NCI-H526 (cell line): ENCODE measurements around the gene KRT81.
"Not testable (repeated sequence)": the region's sequence is repeated elsewhere in the genome, so short reads cannot be mapped to it uniquely, and the experiment has no call there.

Experiments used
- DNase-seq, 2 experiments: peaks; one replicate each; lab custom pipeline; 2025; lab: John Stamatoyannopoulos, UW

KRT81 gene

DNA sequence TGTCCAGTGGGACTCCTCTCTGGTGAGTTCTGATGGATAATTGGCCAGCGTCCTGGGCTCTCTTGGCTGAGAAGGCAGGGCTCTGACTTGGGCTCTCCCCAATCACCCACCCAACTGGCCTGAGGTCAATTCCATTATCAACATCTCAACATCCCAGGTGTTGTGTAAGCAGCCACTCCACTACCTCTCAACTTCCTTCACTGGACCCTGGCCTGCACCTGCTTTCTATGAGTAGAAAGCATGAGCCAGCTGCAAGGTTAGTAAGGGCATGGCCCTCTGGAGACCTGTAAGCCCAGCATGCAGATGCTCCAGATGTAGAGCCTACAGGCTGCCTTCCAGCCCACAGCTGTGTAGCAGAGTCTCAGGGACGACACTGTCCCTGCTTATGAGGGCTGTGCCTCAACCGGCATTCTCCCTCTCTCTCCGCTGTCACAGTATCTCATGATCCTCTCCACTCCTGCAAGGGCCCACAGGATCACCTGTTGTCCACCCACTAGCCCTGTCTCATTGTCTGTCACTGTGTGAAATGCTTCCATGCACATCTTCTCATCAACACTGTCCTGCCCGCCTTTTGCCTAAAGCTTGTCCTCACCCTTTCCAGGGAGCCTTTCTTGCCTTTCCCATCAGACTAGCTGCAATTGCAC lies 5.4 kb upstream of the KRT81 start:
- DNase-seq, result no peak

DNA sequence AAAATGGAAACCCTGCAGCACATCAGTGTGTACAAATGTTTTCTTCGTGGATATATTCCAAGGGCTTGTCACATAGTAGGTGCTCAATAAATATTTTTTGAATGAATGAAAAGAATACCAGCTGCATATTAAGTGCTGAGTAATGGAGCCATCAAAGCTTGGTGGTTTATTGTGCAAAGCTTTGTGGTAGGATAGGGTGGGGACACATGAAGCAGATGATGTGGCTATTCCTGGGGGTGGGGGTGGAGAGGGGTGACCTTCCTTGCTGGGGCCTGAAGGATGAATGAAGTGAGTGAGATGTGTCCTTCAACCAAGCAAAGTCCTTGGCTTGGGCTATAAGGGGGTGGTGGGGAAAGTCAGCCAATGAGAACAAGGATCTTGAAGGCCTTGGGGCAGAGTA lies 4.3 kb upstream of the KRT81 start:
- DNase-seq, result no peak

- DNase-seq, result no peak
Observed at GRCh38 chr12:52294803-52295202, 3.5 kb upstream of the KRT81 start.

- no peak for DNase-seq
Observed at GRCh38 chr12:52293926-52294325, 2.6 kb upstream of the KRT81 start.

DNA sequence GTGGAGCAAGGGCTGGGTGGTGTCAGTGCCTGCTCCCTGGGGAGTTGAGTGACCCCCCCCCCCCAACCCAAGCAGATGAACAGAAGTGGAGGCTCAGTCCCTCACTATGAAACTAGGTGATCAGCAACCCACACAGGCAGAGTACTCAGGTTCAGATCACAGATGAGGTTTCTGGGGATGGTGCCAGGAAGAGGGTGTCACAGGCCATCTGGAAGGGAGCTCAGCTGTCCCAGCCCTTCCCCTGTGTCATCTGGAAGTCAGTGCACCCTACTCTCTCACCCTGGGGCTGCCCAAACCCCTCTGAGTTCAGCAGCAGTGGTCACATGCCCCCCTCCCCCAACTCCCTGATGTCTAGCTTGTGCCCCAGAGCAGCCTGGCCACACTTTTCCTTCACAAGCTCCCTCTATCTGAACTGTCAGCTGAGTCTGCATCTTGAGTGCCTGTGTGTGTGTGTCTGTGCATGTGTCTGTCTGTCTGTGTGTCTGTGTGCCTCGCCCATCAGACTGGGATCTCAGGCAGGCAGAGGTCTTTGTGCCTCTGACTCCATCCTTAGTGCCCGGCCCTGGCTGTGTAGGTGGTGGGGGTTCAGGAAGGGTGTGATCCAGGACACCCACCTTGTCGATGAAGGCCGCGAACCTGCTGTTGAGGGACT lies 725 bp downstream of the KRT81 start:
- DNase-seq, result not testable (repeated sequence)

DNA sequence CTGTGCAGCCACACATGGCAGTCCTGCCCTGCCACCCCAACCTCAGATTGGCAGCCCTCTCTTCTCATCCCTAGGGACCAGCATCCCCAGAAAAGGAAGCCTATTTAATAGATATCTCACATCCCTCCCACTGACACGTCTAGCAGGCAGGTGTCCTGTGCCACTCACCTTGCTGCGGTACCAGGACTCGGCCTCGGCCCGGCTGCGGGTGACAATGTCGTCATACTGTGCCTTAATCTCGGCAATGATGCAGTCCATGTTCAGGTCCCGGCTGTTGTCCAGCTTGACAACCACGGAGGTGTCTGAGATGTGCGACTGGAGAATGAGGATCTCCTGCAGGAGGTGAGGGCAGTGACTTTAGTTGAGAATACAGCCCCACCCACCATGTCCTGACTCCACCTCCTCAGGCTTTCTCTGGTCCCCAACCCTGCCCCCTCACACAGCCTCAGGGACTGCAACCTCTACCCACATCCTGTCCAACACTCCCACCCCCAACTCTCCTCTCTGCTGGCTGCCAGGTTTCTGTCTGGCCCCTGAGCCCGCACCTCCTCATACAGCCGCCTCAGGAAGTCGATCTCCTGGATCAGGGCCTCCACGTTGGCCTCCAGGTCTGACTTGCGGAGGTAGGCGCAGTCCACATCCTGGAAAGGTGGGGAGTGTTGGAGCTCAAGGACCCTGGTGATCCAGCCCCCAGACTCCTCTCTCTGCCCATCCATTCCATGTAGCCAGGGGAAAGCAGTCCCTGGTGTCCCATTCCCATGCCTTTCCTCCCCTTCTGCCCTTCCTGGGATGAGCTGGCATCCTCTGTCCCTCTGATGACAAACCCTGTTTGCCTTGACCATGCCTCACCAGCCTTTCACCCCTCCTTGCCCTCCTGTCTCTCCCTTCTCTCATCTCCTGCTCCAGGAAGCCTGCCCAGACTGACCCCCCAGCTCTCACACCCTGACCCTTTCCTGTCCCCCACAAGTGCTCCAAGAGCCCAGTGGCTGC lies 3.2 kb downstream of the KRT81 start:
- DNase-seq, result not testable (repeated sequence)

DNA sequence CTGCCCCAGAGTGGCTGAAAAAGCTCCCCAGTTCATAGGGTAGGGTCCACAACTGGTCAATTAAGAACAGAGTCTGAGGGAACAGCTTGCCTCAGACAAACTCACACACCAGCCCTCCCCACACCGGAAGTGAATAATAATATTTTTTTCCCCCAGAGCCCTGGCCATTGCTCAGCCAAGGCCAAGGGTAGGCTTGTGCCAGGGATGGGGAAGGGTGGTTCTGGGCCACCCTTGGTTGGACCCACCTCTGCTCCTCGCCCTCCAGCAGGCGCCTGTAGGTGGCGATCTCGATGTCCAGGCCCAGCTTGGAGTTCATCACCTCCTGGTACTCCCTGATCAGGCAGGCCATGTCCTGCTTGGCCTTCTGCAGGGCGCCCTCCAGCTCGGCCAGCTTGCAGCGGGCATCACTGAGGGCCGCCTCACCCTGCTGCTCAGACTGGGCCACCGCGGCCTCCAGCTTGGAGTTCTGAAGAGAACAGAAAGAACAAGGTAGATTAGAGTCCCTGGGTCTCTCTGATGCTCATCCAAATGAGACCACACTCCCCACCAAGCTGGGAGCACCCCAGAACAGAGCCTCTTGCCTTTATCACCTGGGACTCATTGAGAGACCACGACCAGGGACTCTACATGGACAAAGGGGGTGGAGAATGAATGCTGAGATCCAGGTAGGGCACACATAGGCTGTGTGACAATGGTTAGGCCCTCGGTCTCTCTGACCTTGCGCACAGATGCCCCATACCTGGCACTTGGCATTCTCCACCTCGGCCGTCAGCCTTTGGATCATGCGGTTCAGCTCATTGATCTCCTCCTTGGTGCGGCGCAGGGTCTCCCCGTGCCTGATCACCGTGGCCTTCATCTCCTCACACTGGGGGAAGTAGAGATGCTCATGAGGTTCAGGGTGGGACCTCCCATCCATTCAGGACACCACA lies 4.2 kb downstream of the KRT81 start:
- DNase-seq, result not testable (repeated sequence)

- no peak for DNase-seq
Observed at GRCh38 chr12:52285851-52286530, 5.3 kb downstream of the KRT81 start.

DNA sequence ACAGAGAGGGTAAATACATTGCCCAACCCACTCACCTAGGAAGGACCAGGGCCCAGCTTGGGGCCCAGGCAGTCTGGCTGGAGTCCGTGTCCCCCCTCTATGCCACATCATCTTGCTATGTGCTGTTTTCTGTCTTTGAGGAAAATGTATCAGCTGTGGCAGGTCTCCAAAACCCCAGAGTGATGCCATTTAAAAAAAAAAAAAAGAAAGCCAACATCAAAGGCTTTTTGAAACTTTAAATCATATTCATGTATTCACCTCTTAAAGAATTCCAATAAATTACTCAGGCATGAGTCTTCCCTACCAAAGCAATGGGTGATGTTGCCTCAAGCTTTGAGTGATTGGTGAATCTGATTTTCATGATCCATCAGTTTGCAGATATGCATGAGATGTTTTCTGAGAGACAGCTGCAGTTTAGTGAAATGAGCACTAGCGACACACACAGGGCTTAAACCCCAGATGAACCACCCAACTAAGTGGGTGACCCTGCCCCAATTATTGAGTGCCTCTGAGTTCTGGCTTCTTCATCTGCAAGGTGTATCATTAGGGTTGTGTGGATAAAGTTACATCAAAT lies 6.1 kb downstream of the KRT81 start:
- DNase-seq, result no peak

DNA sequence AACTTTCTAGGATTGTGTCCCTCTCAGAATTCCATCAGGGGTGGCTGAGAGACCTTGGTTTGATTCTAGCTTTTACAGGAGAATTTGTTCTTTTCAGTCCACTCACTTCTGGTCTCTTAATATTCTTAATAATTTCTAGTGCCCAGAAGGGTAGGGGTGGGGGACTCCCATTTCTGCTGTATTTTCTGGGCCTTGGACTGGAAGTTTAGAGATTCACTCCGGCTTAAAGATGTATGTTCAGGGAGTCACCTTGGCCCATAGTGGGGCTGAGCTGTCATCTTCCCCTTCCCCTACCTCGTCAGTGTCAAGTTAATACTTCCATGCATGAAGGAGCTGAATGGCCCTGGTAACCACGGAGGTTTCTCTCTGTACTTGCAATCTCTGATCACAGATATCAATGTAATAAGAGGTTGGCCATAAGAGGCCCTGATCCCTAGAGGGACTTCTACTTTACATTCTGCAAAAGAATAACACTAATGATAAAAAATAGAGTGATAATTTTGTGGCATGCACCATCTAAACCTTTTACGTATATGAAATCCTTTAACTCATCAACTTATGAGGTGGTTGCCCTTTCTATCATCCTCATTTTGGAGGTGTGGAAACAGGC lies 6.7 kb downstream of the KRT81 start:
- no peak for DNase-seq

GRCh38 chr12:52280796-52281560 lies 10.4 kb downstream of the KRT81 start:
- no peak for DNase-seq

DNA sequence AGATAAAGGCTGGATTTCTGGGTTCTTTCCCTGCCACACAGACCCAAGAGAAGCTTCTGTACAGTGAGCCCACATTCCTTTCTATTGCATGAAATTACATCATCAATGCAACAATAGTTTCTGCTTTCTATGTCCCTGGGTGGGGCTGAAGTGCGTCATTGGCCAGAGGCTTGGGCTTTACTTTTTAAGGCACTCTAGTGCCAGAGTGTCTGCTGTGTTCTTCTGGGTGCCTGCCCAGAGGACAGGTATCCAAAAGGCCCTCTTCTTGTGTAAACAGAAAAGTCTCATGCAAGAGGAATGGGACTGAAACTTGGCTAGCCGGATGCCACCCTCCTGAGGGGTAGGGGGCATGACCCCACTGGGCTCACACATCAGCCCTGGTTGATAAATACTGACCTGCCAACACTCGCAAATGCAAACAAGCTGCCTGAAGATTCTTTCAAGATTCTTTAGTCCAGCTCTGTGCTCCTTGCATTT lies 11.0 kb downstream of the KRT81 start:
- DNase-seq, result no peak

GRCh38 chr12:52279422-52280318 lies 11.7 kb downstream of the KRT81 start:
- DNase-seq, result no peak

GRCh38 chr12:52278575-52279421 lies 12.5 kb downstream of the KRT81 start:
- peak in 1 of 2 experiments; percentile 77 for DNase-seq

DNA sequence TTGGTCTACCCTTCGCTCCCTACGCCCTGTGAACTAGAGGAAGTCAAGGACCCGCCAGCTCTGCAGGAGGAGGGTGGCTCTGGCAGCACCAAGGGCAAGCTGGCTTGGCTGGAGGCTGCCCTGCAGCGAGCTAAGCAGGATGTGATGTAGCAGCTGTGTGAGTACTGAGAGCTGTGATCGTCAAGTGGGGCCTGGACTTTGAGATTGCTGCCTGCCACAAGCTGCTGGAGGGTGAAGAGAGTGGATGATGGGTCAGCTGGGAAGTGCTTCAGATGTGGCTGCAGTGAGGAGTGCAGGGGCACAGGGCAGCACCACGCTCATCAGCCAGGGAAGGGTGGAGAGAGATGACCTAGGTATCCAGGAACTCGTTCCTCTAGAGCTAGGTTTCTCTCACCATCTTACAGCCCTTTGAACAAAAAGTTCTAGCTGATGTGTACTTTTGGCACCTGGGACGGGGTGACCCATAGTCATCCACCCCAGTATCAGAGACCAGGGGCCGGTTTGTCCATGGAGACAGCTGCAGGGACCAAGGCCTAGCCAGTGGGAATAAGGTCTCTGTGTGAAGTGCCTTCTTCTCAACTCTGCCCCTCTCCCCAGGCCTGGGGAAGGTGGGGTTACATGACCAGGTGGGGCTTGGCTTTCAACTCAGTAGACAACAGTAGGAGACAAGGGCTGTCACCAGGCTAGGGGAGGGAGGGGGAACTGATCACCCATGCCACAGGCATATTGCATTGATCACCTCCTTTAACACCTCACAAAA lies 13.7 kb downstream of the KRT81 start:
- no peak for DNase-seq

- DNase-seq, result no peak
Observed at GRCh38 chr12:52275686-52276085, 15.6 kb downstream of the KRT81 start.
